Inflammatory macrophage treated with lipopolysaccharide for 4 hours (primary cell): ENCODE measurements around the gene MAML3.

Source experiments
- DNase-seq: peaks from one replicate; pipeline ENCODE4 v3.0.0-alpha.2; 2020

The MAML3 gene

GRCh38 chr4:140153718-140154571, at the start of gene MAML3:
TSS of gene MAML3 (minus strand) at chr4:140154184. CDS start at chr4:140153327, 857 bp downstream.
- peak; percentile 91 for DNase-seq

- no peak for DNase-seq
Measured at GRCh38 chr4:140198942-140199341, 45.0 kb upstream of the MAML3 start.

GRCh38 chr4:140195806-140196205, 41.8 kb upstream of the MAML3 start:
- DNase-seq, result no peak

- DNase-seq, result no peak
Measured at GRCh38 chr4:140189805-140190204, 35.8 kb upstream of the MAML3 start.

- DNase-seq, result no peak
Measured at GRCh38 chr4:140188975-140189374, 35.0 kb upstream of the MAML3 start.

- DNase-seq, result no peak
Measured at GRCh38 chr4:140187316-140187695, 33.3 kb upstream of the MAML3 start.

GRCh38 chr4:140186651-140187315, 32.8 kb upstream of the MAML3 start:
- no peak for DNase-seq

- DNase-seq, result no peak
Measured at GRCh38 chr4:140186082-140186438, 32.1 kb upstream of the MAML3 start.

GRCh38 chr4:140185412-140186081, 31.6 kb upstream of the MAML3 start:
- DNase-seq, result no peak

- no peak for DNase-seq
Measured at GRCh38 chr4:140183270-140183669, 29.3 kb upstream of the MAML3 start.

- DNase-seq, result no peak
Measured at GRCh38 chr4:140180577-140180976, 26.6 kb upstream of the MAML3 start.

- DNase-seq, result no peak
Measured at GRCh38 chr4:140176735-140177134, 22.8 kb upstream of the MAML3 start.

- peak; percentile 77 for DNase-seq
Measured at GRCh38 chr4:140174543-140174942, 20.6 kb upstream of the MAML3 start.

GRCh38 chr4:140172960-140173359, 19.0 kb upstream of the MAML3 start:
- peak; percentile 19 for DNase-seq

- DNase-seq, result no peak
Measured at GRCh38 chr4:140170299-140170698, 16.3 kb upstream of the MAML3 start.

GRCh38 chr4:140168936-140169335, 15.0 kb upstream of the MAML3 start:
- DNase-seq, result no peak

GRCh38 chr4:140168474-140168873, 14.5 kb upstream of the MAML3 start:
- DNase-seq, result no peak

GRCh38 chr4:140163029-140163810, 9.2 kb upstream of the MAML3 start:
- DNase-seq, result no peak

GRCh38 chr4:140162596-140162995, 8.6 kb upstream of the MAML3 start:
- peak; percentile 21 for DNase-seq

- peak; percentile 48 for DNase-seq
Measured at GRCh38 chr4:140158365-140159030, 4.5 kb upstream of the MAML3 start.

- DNase-seq, result no peak
Measured at GRCh38 chr4:140157341-140157740, 3.4 kb upstream of the MAML3 start.

GRCh38 chr4:140156529-140157171, 2.7 kb upstream of the MAML3 start:
- peak; percentile 31 for DNase-seq
